Muscle of arm (tissue), 12 donors: Measurements from ENCODE around the gene CDH23. TPM values are rescaled to one million over a fixed set of nuclear protein-coding genes. Genes with fewer than 3 reads are reported as not detected.
A peak's percentile ranks its signal among the peaks of the same experiment; 100 is the strongest.

Source experiments
- DNase-seq: peaks from one replicate; pipeline ENCODE4 v3.0.0-alpha.2; 2013
- polyA plus RNA-seq, 12 donors: library from polyadenylated mRNA; unstranded; fragments of 120-200 nt; gene quantifications; one replicate each; pipeline ENCODE4 v1.2.1, GENCODE V29; 2013; ENCODE audit not compliant: insufficient read length in 12 of 12

Gene CDH23
- polyA plus RNA-seq, 12 donors: 2.9 to 7.4 (median 4.3) TPM; not detected in 1

DNA sequence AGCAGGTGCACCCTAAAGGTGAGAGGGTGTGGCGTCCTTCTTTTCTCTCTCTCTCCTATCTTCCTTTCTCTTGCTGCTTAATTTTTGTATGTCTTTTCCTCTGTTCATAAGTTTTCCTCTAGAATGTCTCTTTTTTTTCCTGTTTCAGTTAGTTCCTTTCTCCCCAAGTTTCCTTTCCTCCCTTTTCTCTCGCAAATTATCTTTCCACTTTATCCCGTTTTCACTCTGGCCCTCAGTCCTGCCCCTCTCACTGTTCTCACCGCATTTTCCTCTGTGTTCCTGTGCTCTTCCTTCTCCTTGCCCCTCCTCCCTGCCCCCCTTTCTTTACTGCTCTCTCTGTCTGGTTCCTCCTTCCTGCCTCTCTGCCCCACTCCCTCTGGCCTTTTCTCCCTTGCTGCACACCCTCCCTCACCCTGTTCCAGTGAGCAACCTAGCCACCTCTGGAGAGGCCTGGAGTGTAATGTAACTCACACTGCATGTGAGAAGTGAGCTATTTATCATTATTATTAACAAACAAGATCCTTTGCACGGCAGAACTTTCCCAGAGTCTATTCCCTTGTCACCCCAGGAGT is 164.4 kb downstream of the CDH23 start:
- no peak for DNase-seq

DNA sequence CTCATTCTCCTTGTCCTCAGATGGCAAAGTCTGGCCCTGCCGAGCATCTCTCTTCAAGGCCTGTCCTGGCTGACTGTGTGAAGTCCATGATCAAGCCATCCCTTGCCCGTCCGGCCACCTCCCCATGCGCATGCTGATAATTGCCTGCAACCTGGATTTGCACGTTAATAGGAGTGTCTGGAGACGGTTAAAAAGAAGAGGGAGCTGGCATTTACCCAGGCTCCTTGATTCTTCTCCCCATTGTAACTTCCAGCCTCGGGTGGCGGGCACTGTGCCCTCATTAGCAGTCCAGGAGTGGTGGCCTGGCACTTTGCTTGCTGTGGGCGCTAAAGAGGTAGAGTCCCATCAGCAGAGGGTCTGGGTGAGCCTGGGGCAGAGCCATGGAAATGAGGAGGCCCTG is 165.5 kb downstream of the CDH23 start:
- no peak for DNase-seq

DNA sequence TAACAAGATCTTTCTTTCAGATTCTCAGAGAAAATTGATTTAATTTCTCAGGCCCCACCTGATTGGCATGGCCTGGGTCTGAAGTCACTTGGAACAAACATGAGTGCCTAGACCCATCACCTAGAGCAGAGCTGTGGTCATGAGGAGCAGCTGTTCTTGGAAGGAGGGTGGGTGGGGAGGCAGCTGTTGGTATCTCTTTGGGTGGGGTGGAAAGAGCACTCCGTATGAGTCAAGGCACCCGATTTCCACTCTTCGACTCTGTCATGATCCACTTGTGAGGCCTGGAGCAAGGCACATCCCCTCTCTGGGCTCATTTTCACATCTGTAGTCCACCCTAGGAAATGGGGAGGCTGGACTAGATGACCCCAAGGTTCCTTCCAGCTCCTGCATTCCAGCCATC is 166.2 kb downstream of the CDH23 start:
- DNase-seq: no peak

DNA sequence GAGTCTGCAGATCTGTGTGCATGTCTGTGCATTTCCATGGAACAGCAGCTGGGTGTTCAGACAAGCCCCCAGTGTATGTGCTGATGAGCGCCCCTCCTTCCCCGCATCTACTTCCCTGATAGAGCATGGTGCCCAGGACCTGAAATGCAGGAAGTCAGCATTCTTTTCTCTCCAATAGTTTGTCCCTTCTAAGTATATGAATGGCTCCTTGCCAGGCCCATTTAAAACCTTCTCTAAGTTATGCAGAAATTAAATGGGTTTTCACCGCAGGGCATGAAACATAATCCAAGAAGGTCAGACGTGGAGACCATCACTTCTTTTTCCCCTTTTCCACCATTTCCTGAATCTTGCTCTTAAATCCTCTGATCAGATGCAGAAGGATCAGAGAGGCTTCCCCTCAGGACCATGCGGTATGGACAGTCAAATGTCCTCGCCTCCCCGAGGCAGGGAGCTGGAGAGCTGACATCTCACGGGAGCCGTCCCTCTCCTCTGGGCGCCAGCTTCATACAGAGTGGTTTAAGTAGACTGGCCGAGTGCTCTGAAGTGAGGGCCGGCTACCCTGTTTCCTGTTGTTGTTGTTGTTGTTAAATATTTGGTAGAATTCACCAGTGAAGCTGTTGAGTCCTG is 167.6 kb downstream of the CDH23 start:
- no peak for DNase-seq

DNA sequence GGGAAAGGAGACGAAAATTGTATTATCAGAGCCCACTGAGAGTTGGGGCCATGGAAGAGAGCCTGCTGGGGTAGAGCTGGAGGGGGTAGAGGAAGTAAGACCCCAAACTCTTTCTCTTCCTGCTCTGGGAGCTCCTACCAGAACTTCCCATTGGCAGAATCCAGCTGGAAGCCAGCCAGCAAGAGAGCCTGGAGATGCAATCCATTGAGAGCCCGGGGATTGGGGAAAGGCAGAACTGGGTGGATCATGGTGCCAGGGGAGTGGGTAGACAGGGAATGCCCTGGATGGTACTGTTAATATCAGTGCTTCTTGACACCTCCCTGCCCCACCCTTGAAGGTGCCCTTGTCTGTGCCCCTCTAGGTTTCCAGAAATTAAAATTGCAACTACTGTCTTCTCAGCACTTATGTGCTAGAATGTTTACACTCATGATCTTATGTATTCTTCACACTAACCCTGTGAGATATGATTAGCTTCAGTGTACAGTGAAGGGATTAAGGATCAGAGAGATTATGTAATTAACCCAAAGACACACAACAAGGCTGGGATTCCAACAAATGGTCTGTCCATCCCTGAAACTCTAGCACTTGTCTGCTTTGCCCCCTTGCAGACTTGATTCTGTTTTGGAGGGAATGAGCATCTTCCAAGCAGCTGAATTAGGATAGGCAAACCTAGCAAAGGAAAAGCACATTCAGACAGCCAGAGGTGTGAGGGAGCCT is 168.7 kb downstream of the CDH23 start:
- DNase-seq: no peak

DNA sequence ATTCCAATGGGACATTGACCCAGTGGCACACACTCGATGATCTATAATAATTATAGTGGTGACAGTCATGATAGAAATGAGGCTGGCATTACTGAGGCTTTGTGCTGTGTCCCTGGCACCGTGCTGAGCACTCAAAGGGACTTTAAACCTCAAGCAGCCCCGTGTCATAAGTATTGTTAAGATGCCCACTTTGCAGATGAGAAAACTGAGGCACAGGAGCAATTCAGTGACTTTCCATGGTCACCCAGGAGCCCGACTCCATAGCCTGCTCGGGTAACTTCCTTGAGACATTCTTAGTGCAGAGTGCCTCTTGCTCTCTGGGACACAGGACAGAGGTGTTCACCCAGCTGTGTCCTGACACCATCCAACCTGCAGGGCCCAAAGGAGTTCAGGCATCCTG is 170.3 kb downstream of the CDH23 start:
- DNase-seq: no peak

DNA sequence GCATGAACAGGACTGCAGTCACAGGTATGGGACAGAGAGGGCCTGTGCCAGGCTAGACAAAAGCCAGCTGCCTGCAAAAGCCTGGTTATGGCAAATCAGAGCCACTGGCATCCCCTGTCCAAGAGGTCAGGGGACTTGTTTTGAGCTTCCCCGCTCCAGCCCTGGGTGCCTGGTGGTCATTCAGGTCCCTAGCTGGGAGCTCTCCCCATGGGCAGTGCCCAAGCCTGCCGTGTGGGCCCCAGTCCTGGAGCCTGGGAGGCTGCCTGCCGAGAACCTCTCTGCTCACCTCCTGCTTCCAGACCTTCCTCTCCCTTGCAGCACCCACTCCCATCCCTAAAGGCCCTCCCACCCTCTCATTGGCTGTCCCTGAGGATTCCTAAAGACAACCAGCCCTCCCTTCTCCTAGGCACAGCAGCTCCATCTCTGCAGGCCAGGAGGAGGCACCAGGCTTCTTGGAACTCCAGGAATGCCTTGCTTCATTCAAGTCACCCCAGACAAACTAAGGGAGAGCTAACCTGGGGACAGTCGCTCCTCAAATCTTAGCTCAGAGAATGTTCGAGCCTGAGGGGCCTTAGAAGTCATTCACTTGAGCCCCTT is 172.3 kb downstream of the CDH23 start:
- no peak for DNase-seq

DNA sequence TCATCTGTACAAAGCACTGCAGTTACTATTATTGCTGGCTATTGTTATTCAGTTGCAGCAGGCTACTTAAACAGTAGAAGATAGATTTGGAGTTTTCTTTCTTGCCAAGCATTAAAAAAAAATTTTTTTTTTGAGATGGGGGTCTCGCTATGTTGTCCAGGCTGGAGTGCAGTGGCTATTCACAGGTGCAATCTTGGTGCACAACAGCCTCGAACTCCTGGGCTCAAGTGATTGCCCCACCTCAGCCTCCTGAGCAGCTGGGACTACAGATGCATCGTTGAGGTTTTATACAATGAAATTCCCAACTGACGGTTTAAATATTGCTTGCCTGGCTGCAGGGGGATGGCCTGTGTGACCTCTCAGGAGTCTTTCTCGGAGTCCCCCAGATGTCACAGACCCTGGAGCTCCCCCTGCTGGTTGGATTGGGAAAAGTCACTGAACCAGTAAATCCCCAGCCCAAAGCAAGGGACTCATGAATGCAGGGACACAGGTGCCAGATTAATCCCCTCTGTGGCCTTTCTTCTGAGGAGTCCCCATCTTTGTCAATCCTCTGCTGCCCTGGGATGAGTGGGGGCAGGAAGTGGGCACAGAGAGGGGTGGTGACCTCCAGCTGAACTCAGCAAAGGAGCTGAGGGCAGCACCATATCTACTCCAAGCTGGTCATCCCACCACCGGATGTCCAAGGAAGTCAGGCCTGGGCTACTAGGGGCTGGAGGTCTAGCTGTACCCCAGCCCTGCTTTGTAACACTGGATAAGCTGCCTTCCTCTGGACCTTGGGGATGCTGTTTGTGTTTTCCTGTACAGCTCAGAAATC is 173.3 kb downstream of the CDH23 start:
- DNase-seq: peak; percentile 72

DNA sequence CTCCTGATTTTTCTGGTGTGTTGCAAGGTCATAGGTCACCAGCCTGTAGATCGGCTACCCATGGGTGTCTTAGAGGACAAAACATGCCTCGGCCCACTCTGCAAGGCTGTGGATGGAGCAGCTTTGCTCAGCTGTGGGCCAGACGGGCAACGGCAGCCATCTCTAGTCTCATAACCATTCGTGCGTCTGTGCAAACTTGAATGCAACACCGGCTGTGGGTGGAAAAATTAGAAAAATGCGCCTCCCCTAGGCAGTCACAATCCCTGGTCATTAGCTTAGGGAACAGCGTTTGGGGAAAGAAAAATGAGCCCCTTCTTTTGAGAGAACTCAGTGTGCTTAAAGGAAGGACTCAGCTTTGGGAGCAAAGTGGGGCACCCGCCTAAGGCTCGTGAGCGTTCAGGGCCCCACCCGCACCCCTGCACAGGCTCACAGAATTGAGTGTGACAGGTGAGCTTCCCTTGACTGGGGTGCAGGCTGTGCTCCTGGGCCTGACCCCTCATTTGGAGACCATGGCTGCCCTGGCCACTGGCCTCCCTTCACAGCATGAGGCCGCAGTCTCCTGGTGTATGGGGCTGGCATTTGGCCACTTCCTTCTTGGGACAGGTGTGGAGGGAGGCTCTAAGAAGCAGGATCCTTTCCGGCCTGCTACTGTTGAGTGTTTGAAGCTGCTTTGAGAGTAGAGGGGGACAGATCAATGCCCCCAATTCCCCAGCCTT is 174.9 kb downstream of the CDH23 start:
- no peak for DNase-seq

DNA sequence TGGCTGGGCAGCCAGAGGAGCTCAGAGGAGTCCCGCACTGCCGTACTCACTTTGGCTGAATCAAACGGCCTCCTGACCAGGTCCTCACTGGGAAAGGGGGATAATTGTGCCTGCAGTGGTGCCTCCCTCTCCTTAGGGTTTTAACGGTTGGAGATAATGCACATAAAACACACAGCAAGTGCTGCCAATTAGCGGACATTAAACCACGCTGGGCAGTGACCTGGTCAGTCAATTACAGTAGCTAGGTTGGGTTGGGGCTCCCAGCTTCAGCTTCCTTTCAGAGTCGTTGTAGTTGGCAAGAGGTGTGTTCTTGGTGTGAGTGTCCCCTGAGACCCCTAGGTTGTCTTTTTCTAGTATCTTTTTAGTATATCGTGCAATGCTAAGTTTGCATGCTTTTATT is 176.2 kb downstream of the CDH23 start:
- no peak for DNase-seq

DNA sequence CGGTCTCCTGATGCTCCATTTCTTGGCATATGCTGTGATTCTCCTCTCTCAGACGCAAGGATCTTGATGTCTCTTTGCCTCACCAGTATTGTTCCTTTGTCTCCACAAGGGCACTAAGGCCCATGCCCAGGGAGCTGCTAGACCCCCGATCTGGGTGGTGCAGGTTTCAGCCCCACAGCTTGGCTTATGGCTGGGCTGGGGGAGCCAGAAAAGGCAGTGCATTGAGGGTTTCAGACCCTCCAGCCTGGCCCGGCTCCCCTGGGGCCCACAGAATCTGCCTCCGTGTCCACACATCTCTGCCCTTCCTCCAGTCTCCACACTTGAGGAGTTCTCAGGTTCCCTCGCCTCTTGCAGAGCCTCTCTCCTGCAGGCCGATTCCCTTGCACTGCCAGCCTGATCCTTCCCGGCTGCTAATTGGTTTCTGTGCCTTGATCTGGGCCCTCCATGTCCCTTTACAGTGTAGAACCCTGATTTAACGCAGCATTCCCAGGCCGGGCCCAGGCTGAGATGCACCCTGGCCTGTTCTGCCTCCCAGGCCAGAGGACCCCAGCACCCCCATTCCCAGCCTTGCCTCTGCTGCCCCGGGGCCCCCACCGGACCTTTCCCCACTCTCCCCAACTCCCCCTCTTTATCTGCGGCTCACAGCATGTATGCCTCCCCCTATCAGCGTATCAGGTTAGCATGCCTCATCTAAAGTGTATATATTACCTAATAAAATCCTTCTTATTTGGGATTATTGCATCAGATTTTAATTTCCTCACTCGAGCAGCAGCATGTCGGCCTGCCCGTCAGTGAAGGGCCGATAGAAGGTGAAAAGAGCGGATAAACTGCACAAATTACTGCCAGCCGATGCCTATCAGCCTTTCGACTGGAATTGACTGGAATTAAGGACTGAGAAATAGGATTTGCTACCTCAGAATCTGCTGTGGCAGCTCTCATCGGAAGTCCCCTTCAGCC is 177.1 kb downstream of the CDH23 start:
- DNase-seq: no peak

DNA sequence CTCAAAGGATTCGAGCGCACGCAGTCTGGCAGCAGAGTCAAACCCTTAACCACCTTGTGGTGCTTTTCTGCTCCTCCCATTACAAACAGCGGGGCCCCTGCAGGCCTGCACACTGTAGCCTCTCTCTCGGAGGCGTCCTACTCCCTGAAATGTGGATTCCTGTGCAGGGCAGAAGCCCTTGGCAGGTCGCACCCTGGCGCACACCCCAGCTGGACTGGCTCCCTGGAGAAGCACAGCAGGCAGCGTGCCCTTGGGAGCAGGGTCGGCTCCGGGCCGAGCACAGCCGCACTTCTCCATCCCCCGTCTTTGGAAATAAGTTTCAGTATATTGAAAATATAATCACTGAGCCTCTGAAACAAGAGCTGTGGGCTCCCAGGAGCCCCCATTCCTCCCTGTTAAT is 178.7 kb downstream of the CDH23 start:
- DNase-seq: no peak

DNA sequence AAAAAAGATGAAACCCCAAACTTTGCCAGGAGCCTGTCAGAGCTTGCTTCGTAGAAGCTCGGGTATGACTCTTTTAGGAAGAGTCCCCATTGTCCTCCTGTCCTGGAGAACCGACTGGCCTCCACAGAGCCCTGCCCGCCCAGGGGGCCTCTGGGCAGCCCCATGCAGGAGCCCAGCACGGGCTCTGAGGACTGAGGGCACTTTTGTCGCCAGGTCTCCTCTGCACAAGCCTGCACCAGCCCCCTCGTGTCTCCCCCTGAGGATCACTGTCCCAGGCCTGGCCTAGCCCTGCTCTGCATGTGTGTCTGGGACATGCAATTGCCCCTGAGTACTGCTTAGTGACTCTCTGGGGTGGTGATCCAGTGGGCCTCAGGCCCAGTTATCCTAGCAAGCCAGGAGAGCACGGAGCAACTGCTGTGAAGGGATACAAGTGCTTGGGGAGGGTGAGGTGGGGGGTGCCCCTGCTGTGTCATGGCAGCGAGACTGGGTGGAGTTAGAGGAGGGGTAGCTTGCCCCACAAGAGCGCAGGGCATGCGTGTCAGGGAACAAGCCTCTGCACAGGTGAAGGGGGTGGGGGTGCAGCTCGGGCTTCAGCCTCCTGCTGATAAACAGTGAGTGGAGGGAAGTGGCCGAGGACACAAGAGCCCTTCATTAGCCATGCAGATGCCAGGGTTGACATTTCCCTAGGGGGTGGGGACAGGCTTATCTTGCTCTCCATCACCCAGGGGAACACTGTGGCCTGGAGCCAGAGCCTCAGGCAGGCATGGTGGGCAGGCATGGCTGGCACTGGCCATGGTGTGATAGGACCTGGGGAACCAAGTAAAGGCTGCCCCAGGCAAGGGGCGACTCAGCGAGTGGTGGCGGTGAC is 179.4 kb downstream of the CDH23 start:
- no peak for DNase-seq

DNA sequence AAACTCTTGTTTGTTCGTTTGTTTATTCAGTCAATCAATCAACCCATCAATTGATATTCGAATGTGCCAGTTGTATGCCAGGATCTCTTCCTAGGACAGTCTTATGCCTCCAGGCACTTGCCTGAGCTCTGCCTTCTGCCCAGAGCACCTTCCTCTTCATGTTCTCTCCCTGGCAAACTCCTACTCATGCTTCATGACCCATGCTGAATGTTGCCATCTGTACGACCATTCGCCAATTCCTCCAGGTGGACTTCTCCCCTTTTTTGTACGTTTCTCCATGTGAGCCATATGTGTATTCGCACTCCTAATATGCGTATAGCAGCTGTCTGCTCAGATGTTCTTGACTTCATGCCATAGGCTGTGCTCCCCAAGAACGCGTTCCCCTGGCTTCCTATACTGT is 180.1 kb downstream of the CDH23 start:
- no peak for DNase-seq

DNA sequence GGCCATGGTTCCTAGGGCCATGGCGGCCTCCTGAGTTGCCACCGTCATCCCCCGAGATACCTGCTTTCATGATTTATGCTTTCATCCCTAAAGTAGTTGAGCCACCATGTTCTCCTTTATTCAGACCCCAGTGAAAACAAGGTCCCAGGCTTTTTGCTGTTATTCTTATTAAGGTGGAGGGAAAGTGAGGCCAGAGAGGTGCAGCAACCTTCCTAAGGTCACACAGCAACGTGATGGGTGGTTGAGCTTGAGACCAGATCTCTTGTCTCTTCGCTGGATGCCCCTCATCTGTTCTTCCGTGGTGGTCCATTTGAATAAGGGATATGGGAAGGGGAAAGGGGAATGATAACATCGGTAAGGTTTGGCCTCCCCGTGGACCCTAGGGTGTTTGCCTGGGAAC is 180.6 kb downstream of the CDH23 start:
- DNase-seq: no peak

DNA sequence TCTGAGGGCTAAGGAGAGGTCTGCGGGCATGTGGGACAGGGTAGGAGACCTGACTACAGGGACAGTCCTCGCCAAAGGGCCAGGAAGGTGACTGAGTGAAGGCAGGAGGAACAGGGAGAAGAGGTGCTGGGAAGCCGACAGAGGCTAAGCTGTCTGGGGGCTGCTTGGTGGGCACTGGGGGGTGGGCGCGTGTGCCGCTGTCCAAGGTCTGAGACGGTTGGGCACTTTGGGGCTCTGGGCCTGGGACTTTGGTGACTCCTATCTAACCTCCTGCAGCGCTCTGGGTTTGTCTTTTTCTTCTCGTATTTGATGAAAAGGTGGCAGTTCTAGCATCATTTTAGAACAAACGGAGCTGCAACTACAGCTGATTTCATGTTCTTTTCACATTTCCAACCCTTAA is 181.3 kb downstream of the CDH23 start:
- DNase-seq: no peak

DNA sequence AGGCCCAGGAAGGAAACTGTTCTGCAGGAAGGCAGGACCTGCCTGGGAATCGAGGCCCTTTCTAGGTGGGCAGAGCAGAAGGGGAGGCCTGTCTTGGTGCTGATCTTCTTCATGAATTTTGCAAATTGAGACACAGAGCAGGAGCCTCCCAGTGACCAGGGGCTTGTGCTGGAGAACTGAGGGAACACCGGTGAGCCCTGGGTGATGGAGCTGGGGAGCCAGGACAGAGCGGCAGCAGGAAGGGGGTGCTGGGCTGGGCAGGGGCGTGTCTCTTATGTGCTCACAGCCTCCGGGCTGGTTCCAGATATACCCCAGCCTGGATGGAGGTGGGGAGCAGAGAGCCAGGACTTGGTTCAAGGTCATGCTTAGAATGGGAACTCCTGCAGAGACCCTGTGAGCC is 182.9 kb downstream of the CDH23 start:
- DNase-seq: no peak

DNA sequence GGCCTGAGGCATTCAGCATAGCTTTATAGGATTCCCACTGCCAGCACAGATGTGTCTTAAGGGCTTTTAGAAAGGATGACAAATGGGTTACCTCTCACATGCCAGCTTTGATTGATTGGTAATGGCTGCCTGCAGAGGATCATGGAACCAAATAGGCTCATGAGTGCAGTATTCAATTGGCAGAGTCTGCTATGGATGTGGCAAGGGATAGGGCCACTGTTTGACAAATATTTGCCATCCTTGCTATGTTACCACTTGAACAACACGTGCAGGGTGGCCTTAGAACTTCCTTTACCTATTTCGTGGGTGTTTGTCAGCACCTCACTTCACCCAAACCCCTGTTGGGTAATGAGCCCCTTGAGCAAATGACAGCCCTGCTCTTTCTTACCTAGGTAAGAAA is 183.7 kb downstream of the CDH23 start:
- DNase-seq: no peak

DNA sequence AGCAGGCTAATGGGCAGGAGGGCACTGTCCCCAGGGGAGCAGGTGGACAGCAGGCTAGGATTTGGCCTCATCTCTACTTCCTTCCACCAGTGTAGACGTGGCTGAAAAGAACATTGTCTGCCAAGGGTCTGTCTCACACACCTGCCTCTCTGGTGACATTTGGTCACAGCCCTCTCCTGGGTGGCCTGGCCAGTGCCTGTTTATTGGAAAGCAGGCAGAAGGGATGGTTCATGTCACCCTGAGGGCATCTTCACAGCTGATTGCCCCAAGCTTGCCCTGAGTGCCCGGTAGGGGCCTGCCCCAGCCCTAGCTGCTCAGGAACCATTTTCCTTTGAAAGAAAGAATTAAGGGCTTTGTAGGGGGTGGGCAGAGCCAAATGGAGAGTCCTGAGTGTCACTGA is 184.2 kb downstream of the CDH23 start:
- no peak for DNase-seq
